GM18873 (cell line): Measurements from ENCODE around the gene COPS3.

Experiments
- ATAC-seq: cut with Tn5 transposase; IDR thresholded peaks from one replicate; pipeline ENCODE4 v1.9.1; 2021; ENCODE audit warnings: mild to moderate bottlenecking, moderate library complexity, moderate number of reproducible peaks; ENCODE audit not compliant: unreplicated experiment, low FRiP score

COPS3 gene

GRCh38 chr17:17280613-17281549 is at the start of gene COPS3:
TSS of gene COPS3 (minus strand) at chr17:17281246. CDS start at chr17:17281186, 60 bp downstream.
- peak; percentile 79 for ATAC-seq

- no peak for ATAC-seq
Observed at GRCh38 chr17:17328251-17328650, 47.2 kb upstream of the COPS3 start.

GRCh38 chr17:17326275-17326875 is 45.3 kb upstream of the COPS3 start:
- ATAC-seq: no peak

GRCh38 chr17:17325816-17326215 is 44.8 kb upstream of the COPS3 start:
- no peak for ATAC-seq

GRCh38 chr17:17325228-17325627 is 44.2 kb upstream of the COPS3 start:
- ATAC-seq: no peak

GRCh38 chr17:17324616-17325015 is 43.6 kb upstream of the COPS3 start:
- ATAC-seq: no peak

GRCh38 chr17:17322516-17323510 is 41.8 kb upstream of the COPS3 start:
- no peak for ATAC-seq

- no peak for ATAC-seq
Observed at GRCh38 chr17:17321356-17322025, 40.4 kb upstream of the COPS3 start.

- no peak for ATAC-seq
Observed at GRCh38 chr17:17320911-17321220, 39.8 kb upstream of the COPS3 start.

- ATAC-seq: no peak
Observed at GRCh38 chr17:17320188-17320910, 39.3 kb upstream of the COPS3 start.

GRCh38 chr17:17315142-17315821 is 34.2 kb upstream of the COPS3 start:
- no peak for ATAC-seq

- ATAC-seq: no peak
Observed at GRCh38 chr17:17314501-17315071, 33.5 kb upstream of the COPS3 start.

- ATAC-seq: no peak
Observed at GRCh38 chr17:17313350-17313991, 32.4 kb upstream of the COPS3 start.

- ATAC-seq: no peak
Observed at GRCh38 chr17:17309356-17309755, 28.3 kb upstream of the COPS3 start.

- peak; percentile 74 for ATAC-seq
Observed at GRCh38 chr17:17305281-17305801, 24.3 kb upstream of the COPS3 start.

- ATAC-seq: no peak
Observed at GRCh38 chr17:17304521-17304985, 23.5 kb upstream of the COPS3 start.

- ATAC-seq: no peak
Observed at GRCh38 chr17:17303847-17304490, 22.9 kb upstream of the COPS3 start.
